Activated CD4-positive, alpha-beta T cell treated with anti-CD3 and anti-CD28 coated beads for 4 hours (primary cell): Measurements from ENCODE around the gene SMG7.
A peak's percentile ranks its signal among the peaks of the same experiment; 100 is the strongest.

Experiments used
- DNase-seq, 2 donors: peaks; one replicate each; pipeline ENCODE4 v3.0.0-alpha.2; 2020

Gene SMG7

GRCh38 chr1:183567584-183567983 lies 95.3 kb downstream of the SMG7 start:
- DNase-seq, result no peak

- no peak for DNase-seq
Measured at GRCh38 chr1:183568176-183569021, 96.1 kb downstream of the SMG7 start.

DNA sequence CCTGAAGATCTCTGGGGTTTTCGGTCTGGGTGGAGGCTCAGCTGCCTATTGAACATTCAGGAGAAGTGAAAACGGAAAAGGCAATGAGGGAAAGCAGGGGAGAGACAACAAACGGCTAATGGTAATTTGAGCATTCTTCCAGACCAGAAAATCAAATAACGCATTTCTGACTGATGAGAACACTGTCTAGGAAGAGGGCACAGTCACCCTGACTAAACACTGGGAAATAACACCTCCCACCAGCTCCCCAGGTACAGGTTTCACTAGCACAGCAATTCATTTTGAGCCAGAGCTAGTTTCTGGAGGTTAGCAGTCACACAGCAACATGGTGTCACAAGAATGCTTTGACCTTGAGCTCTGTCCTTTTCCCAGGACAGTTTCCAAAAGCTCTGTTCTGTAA lies 96.8 kb downstream of the SMG7 start:
- no peak for DNase-seq

- no peak for DNase-seq
Measured at GRCh38 chr1:183569801-183570200, 97.5 kb downstream of the SMG7 start.

DNA sequence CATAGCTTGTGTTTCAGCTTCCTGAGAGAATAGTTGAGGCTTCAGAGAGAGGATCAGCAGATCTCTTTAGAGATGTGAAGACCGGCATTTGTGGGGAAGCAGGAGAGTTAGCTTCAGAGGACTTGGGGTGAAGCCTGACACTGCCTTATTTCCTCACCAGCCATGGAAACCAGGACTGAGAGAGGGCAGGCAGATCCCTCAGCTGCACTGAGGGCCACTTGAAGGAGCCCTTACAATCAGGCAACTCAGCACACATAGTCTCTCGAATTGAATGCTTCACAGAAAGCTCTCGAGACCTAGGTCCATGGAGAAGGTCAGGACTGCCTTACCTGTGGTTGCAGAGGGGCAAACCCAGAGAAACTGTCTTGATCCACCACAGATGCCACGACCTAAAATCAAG lies 98.2 kb downstream of the SMG7 start:
- DNase-seq, result no peak

GRCh38 chr1:183571678-183572268 lies 99.5 kb downstream of the SMG7 start:
- no peak for DNase-seq

DNA sequence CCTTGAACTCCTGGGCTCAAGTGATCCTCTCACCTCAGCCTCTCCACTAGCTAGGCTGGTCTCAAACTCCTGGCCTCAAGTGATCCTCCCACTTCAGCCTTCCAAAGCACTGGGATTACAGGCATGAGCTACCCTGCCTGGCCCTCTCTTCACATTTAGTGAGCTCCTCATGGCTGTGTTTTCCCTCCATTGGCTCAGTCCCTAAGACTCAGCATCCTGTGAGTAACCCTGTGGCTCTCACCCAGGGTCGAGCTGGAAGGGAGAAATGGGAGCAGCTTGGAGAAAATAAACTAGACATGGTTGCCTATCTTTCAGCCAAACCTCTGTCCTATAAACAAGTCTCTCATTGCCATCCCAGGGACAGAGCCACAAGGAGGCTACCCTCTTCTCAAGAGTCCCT lies 100.4 kb downstream of the SMG7 start:
- no peak for DNase-seq

DNA sequence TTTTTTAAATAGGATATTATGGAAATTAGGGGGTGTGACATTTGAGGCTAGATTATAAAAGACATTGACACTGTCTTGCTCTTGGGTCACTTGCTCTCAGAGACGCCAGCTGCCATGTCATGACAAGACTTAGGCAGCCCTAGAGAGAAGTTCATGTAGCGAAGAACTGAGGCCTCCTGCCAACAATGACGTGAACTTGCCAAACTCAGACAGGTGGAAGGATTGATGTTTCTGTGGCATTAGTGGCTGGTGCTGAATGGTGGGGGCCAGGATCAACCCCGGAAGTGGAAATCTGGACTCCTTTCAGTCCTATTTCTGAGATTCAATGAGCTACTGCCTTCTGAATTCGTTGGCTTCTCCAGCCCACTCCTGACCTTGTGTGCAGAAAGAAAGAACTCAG lies 103.3 kb downstream of the SMG7 start:
- no peak for DNase-seq

DNA sequence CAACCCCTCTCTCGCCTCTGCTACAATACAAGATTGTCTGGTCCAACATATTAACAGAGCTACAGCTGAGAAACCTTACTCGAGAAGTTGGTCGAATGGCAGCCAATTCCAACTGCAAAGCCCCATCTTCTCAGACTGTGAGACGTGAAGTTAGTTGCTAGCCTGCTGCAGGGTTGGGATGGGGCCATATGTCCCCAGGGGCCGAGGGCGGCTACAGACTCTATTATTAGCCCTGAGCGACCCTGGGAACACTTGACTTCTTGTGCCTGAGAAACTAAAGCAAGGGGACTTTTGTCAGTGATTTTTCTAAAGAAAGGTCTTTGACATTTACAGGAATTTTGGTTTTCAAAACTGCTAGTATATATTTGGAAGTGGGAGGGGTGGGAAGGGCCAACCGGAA lies 104.2 kb downstream of the SMG7 start:
- no peak for DNase-seq

DNA sequence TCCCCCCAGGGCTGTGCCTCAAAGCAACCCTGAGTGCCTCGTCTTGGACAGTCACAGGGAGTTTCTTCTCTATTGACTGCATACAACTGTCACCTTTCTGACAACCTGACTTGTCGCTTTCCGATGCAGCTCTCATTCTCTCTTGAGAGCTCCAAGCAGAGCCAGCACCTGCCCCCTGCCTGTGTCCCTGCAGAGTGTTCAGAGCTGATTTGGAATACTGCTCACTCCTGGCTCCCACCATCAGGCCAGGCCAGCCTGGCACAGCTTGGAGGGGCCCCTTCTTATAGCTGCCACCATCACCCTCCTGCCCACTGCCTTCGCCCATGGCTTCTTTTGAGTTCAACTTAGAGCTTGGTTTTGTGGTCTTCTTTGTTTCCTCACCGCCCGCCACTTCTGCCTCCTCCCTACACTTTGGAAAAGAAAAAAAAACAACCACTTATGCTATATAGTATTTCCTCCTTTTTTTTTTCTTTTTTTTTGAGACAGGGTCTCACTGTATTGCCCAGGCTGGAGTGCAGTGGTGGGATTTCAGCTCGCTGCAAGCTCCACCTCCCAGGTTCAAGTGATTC lies 105.7 kb downstream of the SMG7 start:
- DNase-seq, result no peak

DNA sequence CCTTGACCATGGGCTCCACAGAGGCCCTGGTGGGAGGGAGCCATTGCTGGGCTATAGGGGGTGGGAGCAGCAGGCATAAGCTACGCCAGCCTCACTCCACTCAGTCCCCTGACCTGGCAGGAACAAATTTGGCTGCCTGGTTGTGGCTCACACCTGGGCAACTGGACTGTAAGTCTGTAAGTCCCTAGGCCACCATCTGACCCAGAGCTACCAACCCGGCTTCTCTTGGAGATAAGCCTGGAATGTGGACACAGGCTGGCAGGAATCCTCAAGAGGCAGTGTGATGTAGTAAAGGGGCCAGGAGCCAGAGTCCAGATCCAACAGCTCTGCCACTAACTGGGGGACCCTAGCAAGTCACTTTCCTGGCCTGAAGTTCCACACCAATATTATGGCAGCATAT lies 106.6 kb downstream of the SMG7 start:
- no peak for DNase-seq

DNA sequence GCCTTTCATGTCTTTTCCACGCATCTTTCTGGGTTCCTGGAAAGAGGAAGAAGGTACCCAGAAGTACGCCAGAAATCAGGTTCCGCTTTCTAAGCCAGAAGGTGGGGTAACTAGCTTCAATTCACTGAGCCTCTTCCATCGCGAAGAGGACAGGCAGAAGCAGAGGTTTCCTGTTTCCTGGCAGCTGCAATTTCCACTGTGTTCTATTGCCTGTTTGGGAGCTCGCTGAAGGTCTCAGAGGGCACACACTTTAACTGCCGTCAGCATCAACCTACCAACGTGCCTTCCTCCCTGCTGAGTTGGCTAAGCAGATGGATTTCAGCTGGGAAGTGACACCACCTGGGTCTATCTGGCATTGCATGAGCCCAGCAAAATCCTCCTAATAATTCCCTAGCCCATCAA lies 108.0 kb downstream of the SMG7 start:
- DNase-seq, result no peak

GRCh38 chr1:183582021-183582713 lies 109.9 kb downstream of the SMG7 start:
- DNase-seq, result no peak

DNA sequence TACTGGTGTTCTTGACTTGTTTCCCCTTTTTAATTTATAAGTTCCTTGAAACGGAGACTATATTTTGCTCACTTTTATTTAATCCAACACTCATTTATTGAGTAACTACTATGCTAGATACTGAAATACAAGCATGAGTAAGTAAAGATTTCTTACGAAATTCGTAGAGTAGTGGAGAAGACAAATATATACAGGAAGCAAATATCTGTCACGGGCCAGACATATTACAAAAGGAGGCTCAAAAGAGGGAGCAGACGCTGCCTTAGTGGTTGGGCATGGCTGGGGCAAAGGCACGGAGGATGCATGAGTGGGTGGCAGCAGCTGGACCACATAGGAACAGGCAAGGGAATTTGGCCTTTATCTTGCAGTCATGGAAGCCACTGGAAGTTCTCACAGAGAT lies 111.2 kb downstream of the SMG7 start:
- no peak for DNase-seq

DNA sequence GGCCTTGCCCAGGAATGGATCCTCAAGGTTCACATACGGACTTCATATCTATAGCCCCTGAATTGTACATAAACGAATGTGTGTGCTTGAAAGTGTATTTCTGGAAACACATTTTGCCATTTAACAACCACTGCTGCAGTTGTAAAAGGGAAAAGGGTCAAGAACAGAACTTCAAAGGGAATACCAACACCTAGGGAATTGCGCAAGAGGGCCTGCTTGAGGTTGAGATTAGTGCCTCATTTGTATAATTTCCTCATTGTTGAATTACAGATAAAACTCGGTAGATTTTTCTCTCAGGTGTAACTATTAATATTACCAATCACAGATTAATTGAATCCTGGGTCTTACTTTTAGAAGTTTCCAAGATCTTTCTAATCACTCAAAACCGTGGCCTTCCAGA lies 111.8 kb downstream of the SMG7 start:
- DNase-seq, result no peak

DNA sequence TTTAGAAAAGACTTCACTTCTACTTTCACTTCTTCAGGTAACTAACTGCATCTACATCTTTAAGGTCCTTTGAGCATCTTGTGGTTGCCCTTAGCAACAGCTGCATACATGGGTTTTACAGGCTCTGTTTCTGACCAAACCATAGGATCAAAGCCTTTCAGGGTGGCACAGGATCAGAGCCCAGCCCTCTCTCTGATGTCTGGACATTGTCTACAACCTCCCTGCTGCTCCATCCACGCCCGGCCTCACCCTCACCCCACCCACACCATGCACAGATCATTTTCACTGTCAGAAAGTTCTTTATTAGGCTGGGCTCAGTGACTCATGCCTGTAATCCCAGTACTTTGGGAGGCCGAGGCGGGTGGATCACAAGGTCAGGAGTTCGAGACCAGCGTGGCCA lies 112.7 kb downstream of the SMG7 start:
- DNase-seq, result no peak

GRCh38 chr1:183586455-183586854 lies 114.2 kb downstream of the SMG7 start:
- no peak for DNase-seq

GRCh38 chr1:183586926-183587325 lies 114.6 kb downstream of the SMG7 start:
- no peak for DNase-seq

- no peak for DNase-seq
Measured at GRCh38 chr1:183588827-183589226, 116.5 kb downstream of the SMG7 start.

DNA sequence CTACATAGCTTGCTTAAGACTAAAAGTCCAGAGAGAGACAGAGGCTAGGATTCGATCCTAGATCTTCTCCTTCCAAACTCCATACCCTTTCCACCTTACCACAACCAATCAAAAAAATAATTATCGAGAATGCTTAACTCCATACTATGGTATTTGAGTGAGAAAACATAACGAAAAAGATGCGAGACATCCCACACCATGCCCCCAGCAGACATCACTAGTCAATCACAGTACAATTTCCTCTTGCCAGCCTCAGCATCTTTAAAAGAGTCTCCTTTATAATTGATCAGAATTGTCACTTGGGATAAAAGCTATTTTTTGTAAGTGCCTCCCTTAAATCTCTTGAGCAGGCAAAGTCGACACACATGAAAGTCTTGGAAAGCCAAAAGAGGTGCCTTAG lies 117.1 kb downstream of the SMG7 start:
- DNase-seq, result no peak

GRCh38 chr1:183589874-183590243 lies 117.6 kb downstream of the SMG7 start:
- no peak for DNase-seq

DNA sequence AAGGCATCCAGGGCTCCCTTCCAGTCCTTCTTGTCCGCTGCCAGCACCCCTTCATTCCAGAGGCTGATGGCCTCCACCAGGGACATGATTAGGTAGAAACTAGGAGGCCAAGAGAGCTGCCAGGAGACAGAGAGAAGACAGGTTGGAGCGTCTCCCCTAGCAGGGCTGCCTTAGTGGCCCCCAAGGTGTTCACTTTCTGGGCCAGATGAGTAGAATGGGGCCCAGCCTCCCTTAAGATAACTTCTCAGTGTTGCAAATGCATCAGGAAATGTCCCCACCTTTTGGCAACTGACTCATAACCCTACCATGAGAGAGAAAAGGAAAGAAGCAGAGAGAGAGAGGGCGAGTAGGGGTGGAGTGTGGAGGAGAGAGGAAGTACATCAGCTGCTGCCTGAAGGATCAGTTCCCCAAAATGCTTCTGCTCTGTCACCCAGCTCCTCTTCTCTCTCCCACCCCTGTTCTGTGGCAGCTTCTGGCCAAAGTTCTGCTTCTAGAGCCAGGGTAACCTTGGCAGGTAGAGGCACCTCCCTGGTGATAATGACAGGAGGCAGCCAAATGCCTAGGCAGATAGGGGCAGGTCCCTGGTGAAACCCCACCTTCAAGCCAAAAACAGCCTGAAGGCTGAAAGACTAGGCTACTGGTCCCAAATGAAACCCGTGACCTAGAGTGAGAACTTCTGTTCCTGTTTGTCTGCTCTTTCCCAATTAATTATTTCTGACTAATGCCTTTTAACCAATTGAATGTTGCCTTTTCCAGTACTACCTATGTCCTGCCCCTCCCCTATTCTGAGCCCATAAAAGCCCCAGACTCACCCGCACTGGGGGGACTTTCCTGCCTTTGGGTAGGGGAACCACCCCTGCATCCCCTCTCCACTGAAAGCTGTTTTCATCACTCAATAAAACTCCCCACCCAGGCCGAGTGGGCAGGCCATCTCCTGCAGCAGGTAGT lies 118.2 kb downstream of the SMG7 start, which contains the start of gene NCF2:
Gene NCF2, minus strand, starts transcription at position 216 of the 948 bp plus-strand sequence. Its CDS starts 130 bp downstream, at position 86.
- DNase-seq, result peak in 1 of 2 donors; percentile 12

DNA sequence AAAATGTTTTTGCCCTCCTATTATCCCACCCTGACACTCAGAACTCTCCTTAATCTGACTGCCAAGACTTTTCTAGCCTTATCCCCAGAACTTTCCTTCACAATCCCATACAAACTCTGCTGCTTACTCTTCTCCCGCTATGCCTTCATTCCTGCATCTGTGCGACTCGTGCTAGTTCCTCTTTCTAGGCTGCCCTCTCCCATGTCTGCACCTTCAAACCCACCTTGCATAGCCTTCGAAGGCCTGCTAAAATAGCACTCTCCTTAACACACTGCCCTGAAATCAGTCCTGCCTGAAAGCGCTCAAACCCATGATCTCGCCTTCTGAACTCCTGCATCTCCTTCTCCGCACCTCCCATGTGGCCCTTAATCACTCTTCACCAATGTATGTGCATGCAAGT lies 120.4 kb downstream of the SMG7 start:
- no peak for DNase-seq
